Measurements from ENCODE around the gene SLC9A9.

DNA sequence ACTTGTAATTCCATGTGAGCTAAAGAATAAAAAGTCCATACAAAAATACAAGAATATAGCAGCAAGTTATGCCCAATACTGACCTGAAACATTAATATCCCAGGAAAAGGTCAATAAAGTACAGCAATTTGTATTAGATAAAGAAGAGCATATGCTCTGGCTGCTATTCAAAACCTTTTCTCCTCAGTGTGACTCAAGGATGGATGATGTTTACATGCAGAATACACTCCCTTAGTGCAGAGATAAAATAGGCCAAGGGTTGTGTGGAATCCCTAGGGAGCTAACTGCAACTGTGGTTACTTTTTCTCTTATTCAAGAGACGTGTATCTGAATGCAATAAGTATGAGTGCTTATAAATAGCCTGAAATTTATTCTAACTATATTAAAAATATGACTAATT lies 78.7 kb downstream of the SLC9A9 start:
- TF ChIP-seq, protein P1, sequence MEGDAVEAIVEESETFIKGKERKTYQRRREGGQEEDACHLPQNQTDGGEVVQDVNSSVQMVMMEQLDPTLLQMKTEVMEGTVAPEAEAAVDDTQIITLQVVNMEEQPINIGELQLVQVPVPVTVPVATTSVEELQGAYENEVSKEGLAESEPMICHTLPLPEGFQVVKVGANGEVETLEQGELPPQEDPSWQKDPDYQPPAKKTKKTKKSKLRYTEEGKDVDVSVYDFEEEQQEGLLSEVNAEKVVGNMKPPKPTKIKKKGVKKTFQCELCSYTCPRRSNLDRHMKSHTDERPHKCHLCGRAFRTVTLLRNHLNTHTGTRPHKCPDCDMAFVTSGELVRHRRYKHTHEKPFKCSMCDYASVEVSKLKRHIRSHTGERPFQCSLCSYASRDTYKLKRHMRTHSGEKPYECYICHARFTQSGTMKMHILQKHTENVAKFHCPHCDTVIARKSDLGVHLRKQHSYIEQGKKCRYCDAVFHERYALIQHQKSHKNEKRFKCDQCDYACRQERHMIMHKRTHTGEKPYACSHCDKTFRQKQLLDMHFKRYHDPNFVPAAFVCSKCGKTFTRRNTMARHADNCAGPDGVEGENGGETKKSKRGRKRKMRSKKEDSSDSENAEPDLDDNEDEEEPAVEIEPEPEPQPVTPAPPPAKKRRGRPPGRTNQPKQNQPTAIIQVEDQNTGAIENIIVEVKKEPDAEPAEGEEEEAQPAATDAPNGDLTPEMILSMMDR (optimal IDR thresholded peaks at IDR 0.05 in 1 of 3, IDR thresholded peaks at IDR 0.05 in 1 of 3, conservative IDR thresholded peaks at IDR 0.05 in 1 of 3; ENCODE audit: extremely low read depth in 1 of 3, insufficient read depth in 2 of 3, low read length in 3 of 3) = no peak
- TF ChIP-seq EZH2 (IDR thresholded peaks at IDR 0.05; ENCODE audit: low read length) = no peak

Data from keratinocyte (primary cell).